HepG2 (cell line): ENCODE data around the gene LIN7A. TPM values are rescaled to one million over a fixed set of nuclear protein-coding genes. Genes with fewer than 3 reads are reported as not detected.
A peak's percentile ranks its signal among the peaks of the same experiment; 100 is the strongest.

Source experiments
- ATAC-seq: fragments of 200-7000 bp; cut with Tn5 transposase; 3 replicates; pipeline ENCODE4 v1.9.1; 2020; ENCODE audit warnings: mild to moderate bottlenecking, moderate library complexity
- BruUV-seq: library from RNA; stranded (reverse); fragments of 400-500 nt; replicated peaks from 2 replicates; lab custom pipeline; 2021; lab: Mats Ljungman, UMichigan
- CTCF ChIA-PET: fragments of 300-600 bp; formaldehyde crosslinking; extraction: SDS; loops from one replicate; lab custom pipeline; 2021; ENCODE audit warnings: low total read pairs, inconsistent platforms, low intra/inter-chr PET ratio; lab: Yijun Ruan, JAX
- POLR2A ChIA-PET: fragments of 350-600 bp; sonication (Branson Sonifier 250); formaldehyde crosslinking; loops from one replicate; lab custom pipeline; 2020; ENCODE audit warnings: antibody characterized with exemption, inconsistent platforms; lab: Yijun Ruan, JAX
- DNase-seq: peaks from one replicate; pipeline ENCODE4 v3.0.0-alpha.2; 2015; ENCODE audit warnings: low spot score
- FAIRE-seq: peaks from 3 replicates; lab custom pipeline; 2011; peaks lifted over from hg19 to GRCh38; lab: Jason Lieb, UNC
- H2AFZ ChIP-seq: one replicate; pipeline ENCODE4 v1.6.1; 2011; ENCODE audit warnings: low read length, inconsistent platforms
- H3K27ac ChIP-seq: fragments of 300-600 bp; 3 replicates; pipeline ENCODE4 v1.8.0; 2011; ENCODE audit warnings: mixed run types, mild to moderate bottlenecking, mixed read lengths, low read length, inconsistent platforms; ENCODE audit not compliant: insufficient read depth; ENCODE audit errors: extremely low read length
- H3K27me3 ChIP-seq, 2 experiments: fragments of 200-600 bp in 1 of 2; 2 replicates in 1 of 2; 3 replicates in 1 of 2; pipeline versions ENCODE4 v1.6.0 to v1.8.0; 2011; ENCODE audit warnings: low read length in 2 of 2, mild to moderate bottlenecking in 2 of 2, moderate library complexity in 2 of 2, inconsistent platforms in 1 of 2; ENCODE audit not compliant: insufficient read depth in 2 of 2, control insufficient read depth in 1 of 2
- H3K36me3 ChIP-seq, 2 experiments: fragments of 200-600 bp in 1 of 2; replicated peaks in 1 of 2; 2 replicates in 1 of 2; 3 replicates in 1 of 2; pipeline versions ENCODE4 v1.5.1 to v1.8.0; 2011; ENCODE audit warnings: low read length in 2 of 2, inconsistent platforms in 1 of 2; ENCODE audit not compliant: insufficient read depth in 2 of 2, control insufficient read depth in 1 of 2
- H3K4me1 ChIP-seq: 2 replicates; pipeline ENCODE4 v1.5.1; 2012; ENCODE audit warnings: low read length, inconsistent platforms; ENCODE audit not compliant: insufficient read depth
- H3K4me2 ChIP-seq: 2 replicates; pipeline ENCODE4 v1.6.0; 2011; ENCODE audit warnings: low read depth, low read length, inconsistent platforms
- H3K4me3 ChIP-seq, 3 experiments: fragments of 200-600 bp in 1 of 3; sonication (generic), shearing (Covaris generic) in 1 of 3; replicated peaks in 1 of 3; 2 replicates each; pipeline ENCODE4 v1.5.1; 2011 to 2016; ENCODE audit warnings: low read length in 3 of 3, inconsistent platforms in 2 of 3, low read depth in 2 of 3, mild to moderate bottlenecking in 2 of 3, control low read depth in 1 of 3, mixed read lengths in 1 of 3; ENCODE audit not compliant: insufficient read depth in 1 of 3
- H3K79me2 ChIP-seq: one replicate; pipeline ENCODE4 v1.6.1; 2011; ENCODE audit warnings: low read length, inconsistent platforms; ENCODE audit not compliant: insufficient read depth
- H3K9ac ChIP-seq: 2 replicates; pipeline ENCODE4 v1.6.0; 2011; ENCODE audit warnings: mild to moderate bottlenecking, low read depth, low read length, inconsistent platforms; ENCODE audit not compliant: insufficient read depth
- H3K9me3 ChIP-seq: 2 replicates; pipeline ENCODE4 v1.5.1; 2012; ENCODE audit warnings: mild to moderate bottlenecking, low read length
- H4K20me1 ChIP-seq: 2 replicates; pipeline ENCODE4 v1.6.0; 2011; ENCODE audit warnings: inconsistent platforms, mild to moderate bottlenecking, low read length, moderate library complexity; ENCODE audit not compliant: insufficient read depth
- CREM ChIP-seq, 2 experiments: sonication (generic) in 1 of 2; formaldehyde crosslinking in 1 of 2; IDR thresholded peaks; 2 replicates each; pipeline versions ENCODE4 v1.4.0 to v1.6.1; 2016 to 2020; ENCODE audit warnings: antibody characterized with exemption in 1 of 2, mild to moderate bottlenecking in 1 of 2, missing genetic modification reagents in 1 of 2
- ELF3 ChIP-seq: IDR thresholded peaks from 2 replicates; pipeline ENCODE4 v1.6.1; 2016; ENCODE audit warnings: missing genetic modification reagents, missing compliant biosample characterization
- EP300 ChIP-seq, 3 experiments: sonication (generic) in 1 of 3; formaldehyde crosslinking in 1 of 3; IDR thresholded peaks; 2 replicates each; pipeline versions ENCODE4 v1.5.1 to v1.6.1; 2011 to 2020; ENCODE audit warnings: low read depth in 2 of 3, low read length in 2 of 3, borderline replicate concordance in 1 of 3, improper control_type of control experiment in 1 of 3, mild to moderate bottlenecking in 1 of 3, missing genetic modification reagents in 1 of 3, moderate library complexity in 1 of 3
- GATAD1 ChIP-seq: IDR thresholded peaks from 2 replicates; pipeline ENCODE4 v1.6.1; 2016; ENCODE audit warnings: missing genetic modification reagents, missing compliant biosample characterization
- GATAD2A ChIP-seq: IDR thresholded peaks from 2 replicates; pipeline ENCODE4 v1.6.1; 2016
- MAFK ChIP-seq, 2 experiments: IDR thresholded peaks in 1 of 2; conservative IDR thresholded peaks in 1 of 2; 2 replicates each; pipeline ENCODE4 v1.6.1; 2011; ENCODE audit warnings: improper control_type of control experiment in 2 of 2, low read length in 2 of 2
- POGZ ChIP-seq: sonication (generic); formaldehyde crosslinking; IDR thresholded peaks from 2 replicates; pipeline ENCODE4 v1.4.0; 2020; ENCODE audit warnings: mild to moderate bottlenecking, missing genetic modification reagents
- POLR2G ChIP-seq: fragments of 200-400 bp; formaldehyde crosslinking; IDR thresholded peaks from 2 replicates; pipeline ENCODE4 v1.6.1; 2018; ENCODE audit warnings: mild to moderate bottlenecking, low read depth, low read length, moderate library complexity
- ZNF563 ChIP-seq: sonication (generic); formaldehyde crosslinking; IDR thresholded peaks from 2 replicates; pipeline ENCODE4 v1.8.0; 2022; ENCODE audit warnings: mild to moderate bottlenecking, moderate library complexity, missing genetic modification reagents
- WGBS: methylation state at CpG from one replicate; pipeline ENCODE4 v1.1.6; 2017; ENCODE audit warnings: low lambda C conversion rate; 5-methylcytosine and 5-hydroxymethylcytosine counted together
- in situ Hi-C: cut with HindIII; loops from 2 replicates; pipeline ENCODE4 v1.10.0; 2017; ENCODE audit warnings: low pct_unique_long_range_greater_than_20kb; ENCODE audit not compliant: extremely low pct_ligation_motif_present
- intact Hi-C: fragments of 100-400 bp; cut with micrococcal nuclease; formaldehyde crosslinking; loops from one replicate; pipeline ENCODE4 v1.10.0; 2022; ENCODE audit not compliant: unreplicated experiment
- polyA plus RNA-seq, 8 experiments: library from polyadenylated mRNA; depleted of rRNA in 3 of 8; stranded (reverse) in 7 of 8; unstranded in 1 of 8; fragments of >200 nt; fragmentation: Illumina TruSeq in 4 of 8; extraction: Trizol in 4 of 8; gene quantifications; 2 replicates each; pipeline versions ENCODE4 v1.2.1 to v1.2.3, GENCODE V29; 2011 to 2016; ENCODE audit warnings: low read depth in 4 of 8, missing spikeins in 1 of 8, mixed read lengths in 1 of 8; ENCODE audit not compliant: insufficient read depth in 1 of 8
- total RNA-seq, 5 experiments: library from RNA; depleted of rRNA; stranded (reverse); fragments of >200 nt; fragmentation: Illumina TruSeq; extraction: Trizol; gene quantifications; 2 replicates each; pipeline ENCODE4 v1.2.3, GENCODE V29; 2016; ENCODE audit warnings: low read depth in 1 of 5
- TF ChIP-seq, protein P1 (sequence below): IDR thresholded peaks from 2 replicates; pipeline ENCODE4 v1.6.1; 2016; ENCODE audit warnings: missing genetic modification reagents, missing compliant biosample characterization
- TF ChIP-seq, protein P2 (sequence below), 2 experiments: fragments of 450-650 bp in 1 of 2; sonication (generic) in 1 of 2; formaldehyde crosslinking; IDR thresholded peaks; 2 replicates each; pipeline versions ENCODE4 v1.5.0 to v1.8.0; 2020 to 2022; ENCODE audit warnings: mild to moderate bottlenecking in 1 of 2, missing genetic modification reagents in 1 of 2
- TF ChIP-seq, protein P3 (sequence below): sonication (generic); formaldehyde crosslinking; IDR thresholded peaks from 2 replicates; pipeline ENCODE4 v1.4.0; 2020; ENCODE audit warnings: low read depth, mild to moderate bottlenecking, missing genetic modification reagents

LIN7A gene
- total and polyA plus RNA-seq, 2 of the 13 experiments (the other 11 are each of a cell fraction or from before 2014, with no cell fraction given) = 18.5 to 19.2 TPM

DNA sequence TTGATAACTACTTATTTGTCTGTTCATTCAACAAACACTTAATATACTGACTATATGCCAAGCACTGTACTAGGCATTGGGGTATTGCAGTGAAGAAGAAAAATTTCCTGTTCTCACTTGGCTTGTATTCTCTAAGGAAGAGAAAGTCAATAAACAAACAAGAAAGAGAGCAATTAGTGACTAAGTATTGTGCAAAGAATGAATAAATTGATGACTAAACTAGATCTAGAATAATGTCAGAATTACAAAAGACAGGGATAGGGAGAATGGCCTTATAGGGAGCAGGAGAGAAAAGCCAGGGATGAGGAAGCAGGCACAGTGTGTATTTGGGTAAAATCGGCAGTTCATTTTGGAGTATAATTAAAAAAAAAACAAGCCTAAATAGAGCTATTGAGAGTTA is 4.2 kb upstream of the LIN7A start:
- ChIA-PET CTCF (no interaction called here), POLR2A (no interaction called here)
- Histone ChIP-seq H3K4me1 (peaks cover 49% of the 10 kb centered on the region), H4K20me1 (no peaks in the 10 kb centered on the region), H3K27me3 (no peaks in the 10 kb centered on the region; a peak in 2 of 5 replicates), H2AFZ (no peak overlapping the region), H3K4me2 (no peak overlapping the region), H3K9ac (no peak overlapping the region), H3K9me3 (no peaks in the 10 kb centered on the region), H3K4me3 (no peak overlapping the region), H3K36me3 (no peaks in the 10 kb centered on the region), H3K79me2 (peaks cover 20% of the 10 kb centered on the region), H3K27ac (peak overlapping the region; percentile 33)
- ATAC-seq (no peak), FAIRE-seq (no peak), DNase-seq (no peak)
- BruUV-seq = no TSS peak
- WGBS = 98% methylated on average over 1 of the region's 1 CpG
- TF ChIP-seq, protein P1, sequence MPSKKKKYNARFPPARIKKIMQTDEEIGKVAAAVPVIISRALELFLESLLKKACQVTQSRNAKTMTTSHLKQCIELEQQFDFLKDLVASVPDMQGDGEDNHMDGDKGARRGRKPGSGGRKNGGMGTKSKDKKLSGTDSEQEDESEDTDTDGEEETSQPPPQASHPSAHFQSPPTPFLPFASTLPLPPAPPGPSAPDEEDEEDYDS (CRISPR knock-in tag) = no peak
- TF ChIP-seq MAFK (conservative IDR thresholded peaks at IDR 0.05 in 1 of 2, IDR thresholded peaks at IDR 0.05 in 1 of 2; ENCODE audit: low read length in 2 of 2) (0 out of 4 replicates have a peak, but pooled peaks of 1 of the 2 experiments have one; percentile 8), GATAD1 (no peak), CREM (IDR thresholded peaks at IDR 0.05) (no peak), CREM (CRISPR knock-in tag; IDR thresholded peaks at IDR 0.05) (no peak)
- in situ Hi-C loops = loop anchor here (5.0 kb wide), 1 partner anchor 105 kb away; no protein-coding TSS in a partner anchor
- intact Hi-C loops = loop anchor here (10.0 kb wide), 1 partner anchor 467 kb away; no protein-coding TSS in a partner anchor

DNA sequence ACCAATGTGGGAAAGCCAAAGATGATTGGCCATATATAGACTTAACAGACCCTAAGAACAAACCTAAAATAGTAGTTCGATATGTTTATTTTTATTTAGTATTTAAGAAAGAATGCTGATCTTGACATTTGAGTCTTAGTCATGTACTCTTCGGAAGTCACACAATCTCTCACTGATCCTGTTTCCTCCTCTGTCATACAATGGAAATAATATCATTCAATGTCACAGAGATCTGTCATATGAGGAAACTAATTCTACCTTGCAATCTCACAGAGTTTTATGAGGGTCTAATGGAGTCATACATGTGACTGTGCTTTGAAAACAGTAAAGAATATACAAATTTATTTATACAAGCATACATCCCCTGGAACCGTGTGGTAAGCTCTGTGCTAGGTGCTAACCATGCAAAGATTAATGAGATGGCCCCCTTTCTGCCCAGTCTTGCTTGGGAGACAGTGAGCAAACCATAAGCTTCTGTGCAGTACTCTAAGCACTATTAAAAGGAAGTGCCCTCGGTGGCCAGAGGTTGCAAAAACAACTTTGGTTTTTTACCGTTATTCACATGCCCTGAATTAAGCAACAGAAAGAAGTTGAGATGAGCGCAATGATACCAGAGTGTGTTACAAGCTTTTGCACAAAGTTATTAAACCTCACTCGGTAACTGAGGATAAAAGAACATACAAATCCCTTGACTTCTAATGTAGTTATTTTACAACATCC is 1.7 kb upstream of the LIN7A start:
- H3K36me3 ChIP-seq = no peaks in the 10 kb centered on the region
- DNase-seq = peak; percentile 21
- H3K9ac ChIP-seq = peak overlapping the region; percentile 96
- ChIA-PET POLR2A (interaction anchor here (0.9 to 1.0 kb wide), 2 partner anchors 140 to 161 kb away, joined by 3 to 4 read pairs; no protein-coding TSS in a partner anchor), CTCF (no interaction called here)
- H3K4me1 ChIP-seq = peaks cover 63% of the 10 kb centered on the region
- peaks cover 46% of the 10 kb centered on the region for H3K79me2 ChIP-seq
- WGBS = 50% methylated on average over 7 of the region's 7 CpGs
- no peaks in the 10 kb centered on the region; a peak in 2 of 5 replicates for H3K27me3 ChIP-seq
- H3K9me3 ChIP-seq = no peaks in the 10 kb centered on the region
- H2AFZ ChIP-seq = no peak overlapping the region
- in situ Hi-C loops (loop anchor here (10.0 kb wide), 1 partner anchor 135 kb away; the partner anchor contains the start of gene ACSS3), intact Hi-C loops (loop anchor here (2.0 to 5.0 kb wide), 4 partner anchors 15 to 188 kb away; no protein-coding TSS in a partner anchor)
- peak overlapping the region; percentile 98 for H3K27ac ChIP-seq
- no peak for ATAC-seq
- no peak for FAIRE-seq
- BruUV-seq = no TSS peak
- no peaks in the 10 kb centered on the region for H4K20me1 ChIP-seq
- H3K4me3 ChIP-seq = peak overlapping the region in 2 of 3 experiments; percentile 1 to 21; a peak in 1 of 6 replicates
- peak overlapping the region; percentile 77 for H3K4me2 ChIP-seq
- TF ChIP-seq ELF3 (CRISPR knock-in tag) = no peak
- TF ChIP-seq POGZ (CRISPR knock-in tag) = 0 out of 2 replicates have a peak, but pooled peaks have one; percentile 37
- TF ChIP-seq EP300 (IDR thresholded peaks at IDR 0.05; ENCODE audit: low read depth in 2 of 2, low read length in 2 of 2) = no peak
- TF ChIP-seq EP300 (CRISPR knock-in tag; IDR thresholded peaks at IDR 0.05; ENCODE audit: borderline replicate concordance) = no peak
- TF ChIP-seq, protein P2, sequence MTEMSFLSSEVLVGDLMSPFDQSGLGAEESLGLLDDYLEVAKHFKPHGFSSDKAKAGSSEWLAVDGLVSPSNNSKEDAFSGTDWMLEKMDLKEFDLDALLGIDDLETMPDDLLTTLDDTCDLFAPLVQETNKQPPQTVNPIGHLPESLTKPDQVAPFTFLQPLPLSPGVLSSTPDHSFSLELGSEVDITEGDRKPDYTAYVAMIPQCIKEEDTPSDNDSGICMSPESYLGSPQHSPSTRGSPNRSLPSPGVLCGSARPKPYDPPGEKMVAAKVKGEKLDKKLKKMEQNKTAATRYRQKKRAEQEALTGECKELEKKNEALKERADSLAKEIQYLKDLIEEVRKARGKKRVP (CRISPR knock-in tag; IDR thresholded peaks at IDR 0.05) = 0 out of 4 replicates have a peak, but pooled peaks of 1 of the 2 experiments have one; percentile 35
- TF ChIP-seq ZNF563 (CRISPR knock-in tag) = no peak
- 0 out of 2 replicates have a peak, but pooled peaks have one; percentile 20 for TF ChIP-seq POLR2G
- TF ChIP-seq GATAD2A = peak; percentile 28; the same call in 1 of the 2 replicates
- TF ChIP-seq, protein P3, sequence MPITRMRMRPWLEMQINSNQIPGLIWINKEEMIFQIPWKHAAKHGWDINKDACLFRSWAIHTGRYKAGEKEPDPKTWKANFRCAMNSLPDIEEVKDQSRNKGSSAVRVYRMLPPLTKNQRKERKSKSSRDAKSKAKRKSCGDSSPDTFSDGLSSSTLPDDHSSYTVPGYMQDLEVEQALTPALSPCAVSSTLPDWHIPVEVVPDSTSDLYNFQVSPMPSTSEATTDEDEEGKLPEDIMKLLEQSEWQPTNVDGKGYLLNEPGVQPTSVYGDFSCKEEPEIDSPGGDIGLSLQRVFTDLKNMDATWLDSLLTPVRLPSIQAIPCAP = no peak
